NK-92 (cell line): ENCODE measurements around the gene CLIC4.
"Not testable (repeated sequence)": the region's sequence is repeated elsewhere in the genome, so short reads cannot be mapped to it uniquely, and the experiment has no call there.

Experiments
- DNase-seq: peaks from one replicate; lab custom pipeline; 2025; ENCODE audit not compliant: unreplicated experiment; lab: John Stamatoyannopoulos, UW

The CLIC4 gene

GRCh38 chr1:24717887-24718650 lies 27.2 kb upstream of the CLIC4 start:
- DNase-seq: no peak

GRCh38 chr1:24720152-24720551 lies 25.1 kb upstream of the CLIC4 start:
- no peak for DNase-seq

GRCh38 chr1:24721533-24721932 lies 23.7 kb upstream of the CLIC4 start:
- DNase-seq: no peak

GRCh38 chr1:24722073-24723035 lies 22.9 kb upstream of the CLIC4 start:
- not testable (repeated sequence) for DNase-seq

GRCh38 chr1:24724345-24725208 lies 20.7 kb upstream of the CLIC4 start:
- DNase-seq: no peak

- DNase-seq: no peak
These were observed 20.0 kb upstream of the CLIC4 start for GRCh38 chr1:24725209-24725651.

GRCh38 chr1:24726741-24727140 lies 18.5 kb upstream of the CLIC4 start:
- no peak for DNase-seq

GRCh38 chr1:24727501-24728216 lies 17.6 kb upstream of the CLIC4 start:
- no peak for DNase-seq

- DNase-seq: no peak
These were observed 16.3 kb upstream of the CLIC4 start for GRCh38 chr1:24728982-24729381.

GRCh38 chr1:24732186-24732885 lies 12.9 kb upstream of the CLIC4 start:
- DNase-seq: no peak

- DNase-seq: not testable (repeated sequence)
These were observed 11.9 kb upstream of the CLIC4 start for GRCh38 chr1:24733342-24733741.

- no peak for DNase-seq
These were observed 10.1 kb upstream of the CLIC4 start for GRCh38 chr1:24735156-24735508.

GRCh38 chr1:24735509-24736375 lies 9.5 kb upstream of the CLIC4 start:
- DNase-seq: no peak

GRCh38 chr1:24737368-24738117 lies 7.7 kb upstream of the CLIC4 start:
- DNase-seq: no peak

- no peak for DNase-seq
These were observed 6.0 kb upstream of the CLIC4 start for GRCh38 chr1:24739241-24739640.

- no peak for DNase-seq
These were observed 2.9 kb upstream of the CLIC4 start for GRCh38 chr1:24742090-24742938.
